ENCODE results near the gene GTF2H3.

DNA sequence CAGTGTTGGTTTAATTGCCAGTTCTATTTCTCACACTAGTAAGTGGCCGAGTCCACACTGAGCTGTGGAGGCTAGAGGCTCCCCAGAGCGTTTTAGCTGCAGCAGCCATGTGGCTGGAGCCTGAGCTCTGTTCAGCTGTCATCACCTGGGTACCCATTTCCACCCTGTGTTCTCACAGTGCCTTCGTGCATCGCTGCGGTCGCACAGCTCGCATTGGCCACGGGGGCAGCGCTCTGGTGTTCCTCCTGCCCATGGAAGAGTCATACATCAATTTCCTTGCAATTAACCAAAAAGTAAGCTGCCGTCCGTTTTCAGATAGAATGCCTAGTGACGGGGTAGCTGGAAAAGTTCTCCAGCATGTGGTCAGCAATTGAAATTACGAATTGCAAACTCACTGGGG is 16.0 kb upstream of the GTF2H3 start:
- no peak for TF ChIP-seq EP300 (IDR thresholded peaks at IDR 0.05; ENCODE audit: borderline replicate concordance)
- TF ChIP-seq, protein P1, sequence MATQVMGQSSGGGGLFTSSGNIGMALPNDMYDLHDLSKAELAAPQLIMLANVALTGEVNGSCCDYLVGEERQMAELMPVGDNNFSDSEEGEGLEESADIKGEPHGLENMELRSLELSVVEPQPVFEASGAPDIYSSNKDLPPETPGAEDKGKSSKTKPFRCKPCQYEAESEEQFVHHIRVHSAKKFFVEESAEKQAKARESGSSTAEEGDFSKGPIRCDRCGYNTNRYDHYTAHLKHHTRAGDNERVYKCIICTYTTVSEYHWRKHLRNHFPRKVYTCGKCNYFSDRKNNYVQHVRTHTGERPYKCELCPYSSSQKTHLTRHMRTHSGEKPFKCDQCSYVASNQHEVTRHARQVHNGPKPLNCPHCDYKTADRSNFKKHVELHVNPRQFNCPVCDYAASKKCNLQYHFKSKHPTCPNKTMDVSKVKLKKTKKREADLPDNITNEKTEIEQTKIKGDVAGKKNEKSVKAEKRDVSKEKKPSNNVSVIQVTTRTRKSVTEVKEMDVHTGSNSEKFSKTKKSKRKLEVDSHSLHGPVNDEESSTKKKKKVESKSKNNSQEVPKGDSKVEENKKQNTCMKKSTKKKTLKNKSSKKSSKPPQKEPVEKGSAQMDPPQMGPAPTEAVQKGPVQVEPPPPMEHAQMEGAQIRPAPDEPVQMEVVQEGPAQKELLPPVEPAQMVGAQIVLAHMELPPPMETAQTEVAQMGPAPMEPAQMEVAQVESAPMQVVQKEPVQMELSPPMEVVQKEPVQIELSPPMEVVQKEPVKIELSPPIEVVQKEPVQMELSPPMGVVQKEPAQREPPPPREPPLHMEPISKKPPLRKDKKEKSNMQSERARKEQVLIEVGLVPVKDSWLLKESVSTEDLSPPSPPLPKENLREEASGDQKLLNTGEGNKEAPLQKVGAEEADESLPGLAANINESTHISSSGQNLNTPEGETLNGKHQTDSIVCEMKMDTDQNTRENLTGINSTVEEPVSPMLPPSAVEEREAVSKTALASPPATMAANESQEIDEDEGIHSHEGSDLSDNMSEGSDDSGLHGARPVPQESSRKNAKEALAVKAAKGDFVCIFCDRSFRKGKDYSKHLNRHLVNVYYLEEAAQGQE (IDR thresholded peaks at IDR 0.05; ENCODE audit: low read depth) = no peak
- no peak for TF ChIP-seq YY1 (IDR thresholded peaks at IDR 0.05; ENCODE audit: low read depth)
- TF ChIP-seq TAF1 (IDR thresholded peaks at IDR 0.05; ENCODE audit: low read depth) = no peak
- TF ChIP-seq FOXM1 (IDR thresholded peaks at IDR 0.05; ENCODE audit: borderline replicate concordance, low read depth) = no peak
- no peak for TF ChIP-seq CREB1 (IDR thresholded peaks at IDR 0.05; ENCODE audit: low read depth)
- no peak for TF ChIP-seq TEAD4 (IDR thresholded peaks at IDR 0.05)
- TF ChIP-seq EGR1 (IDR thresholded peaks at IDR 0.05) = no peak
- no peak for TF ChIP-seq RAD21 (IDR thresholded peaks at IDR 0.05; ENCODE audit: low read depth)
- no peak for TF ChIP-seq CEBPB (IDR thresholded peaks at IDR 0.05)
- TF ChIP-seq, protein P2, sequence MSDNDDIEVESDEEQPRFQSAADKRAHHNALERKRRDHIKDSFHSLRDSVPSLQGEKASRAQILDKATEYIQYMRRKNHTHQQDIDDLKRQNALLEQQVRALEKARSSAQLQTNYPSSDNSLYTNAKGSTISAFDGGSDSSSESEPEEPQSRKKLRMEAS (IDR thresholded peaks at IDR 0.05) = no peak
- TF ChIP-seq, protein P3, sequence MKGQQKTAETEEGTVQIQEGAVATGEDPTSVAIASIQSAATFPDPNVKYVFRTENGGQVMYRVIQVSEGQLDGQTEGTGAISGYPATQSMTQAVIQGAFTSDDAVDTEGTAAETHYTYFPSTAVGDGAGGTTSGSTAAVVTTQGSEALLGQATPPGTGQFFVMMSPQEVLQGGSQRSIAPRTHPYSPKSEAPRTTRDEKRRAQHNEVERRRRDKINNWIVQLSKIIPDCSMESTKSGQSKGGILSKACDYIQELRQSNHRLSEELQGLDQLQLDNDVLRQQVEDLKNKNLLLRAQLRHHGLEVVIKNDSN (IDR thresholded peaks at IDR 0.05) = no peak
